ENCODE measurements around the gene SLC2A4RG.

The SLC2A4RG gene

DNA sequence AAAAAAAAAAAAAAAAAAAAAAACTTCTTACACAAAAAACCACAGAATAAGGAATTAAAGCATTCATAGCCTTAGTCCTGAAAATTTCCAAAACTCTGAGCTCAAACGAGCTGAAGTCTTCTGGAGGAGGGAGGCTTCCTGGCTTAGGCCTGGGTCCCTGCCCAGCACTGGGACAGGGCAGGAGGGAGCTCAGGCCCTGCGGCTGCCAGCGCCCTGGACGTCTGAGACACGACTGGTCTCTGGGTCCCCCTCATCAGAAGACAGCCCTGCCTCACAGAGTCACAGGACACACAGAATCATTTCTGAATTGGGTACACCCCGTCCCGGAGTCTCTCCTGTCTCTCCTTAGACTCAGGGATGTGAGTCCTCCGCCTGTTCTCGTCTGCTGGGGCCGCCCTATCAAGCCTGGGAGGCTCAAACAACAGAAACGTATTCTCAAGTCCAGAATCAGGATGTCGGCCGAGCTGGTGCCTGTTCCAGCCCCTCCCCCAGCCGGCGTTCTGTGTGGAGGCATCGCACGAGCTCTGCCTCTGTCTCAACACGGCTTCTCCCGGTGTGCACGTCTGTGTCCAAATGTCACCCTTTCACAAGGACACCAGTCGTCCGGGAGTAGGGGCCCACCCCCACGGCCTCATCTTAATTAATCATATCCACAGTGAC lies 52.1 kb downstream of the SLC2A4RG start:
- TF ChIP-seq GATA2 (IDR thresholded peaks at IDR 0.05; ENCODE audit: low read depth, low read length) (no peak), GATA3 (IDR thresholded peaks at IDR 0.05; ENCODE audit: low read depth, low read length) (no peak)

DNA sequence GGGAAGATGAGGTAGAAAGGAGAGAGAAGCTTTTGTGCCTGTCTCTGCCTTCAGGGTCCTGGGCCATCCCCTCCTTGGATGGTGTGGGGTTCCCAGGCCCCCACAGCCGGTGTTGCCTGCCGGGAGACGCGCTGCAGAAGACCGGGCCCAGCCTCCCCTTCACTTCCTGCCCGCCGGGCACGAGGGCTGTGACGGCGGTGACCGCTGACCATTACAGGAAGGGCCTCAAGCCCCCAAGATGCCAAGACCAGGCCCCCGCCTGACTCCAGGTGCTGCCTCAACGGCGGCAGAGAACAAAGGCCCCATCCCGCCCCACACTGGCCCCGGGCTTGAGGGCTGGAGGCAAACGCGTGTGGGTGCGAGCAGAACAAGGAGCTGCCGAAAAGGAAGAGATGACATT lies 53.3 kb downstream of the SLC2A4RG start:
- no peak for TF ChIP-seq GATA3 (IDR thresholded peaks at IDR 0.05; ENCODE audit: low read depth, low read length)
- no peak for TF ChIP-seq GATA2 (IDR thresholded peaks at IDR 0.05; ENCODE audit: low read depth, low read length)
